GM18498 (cell line): ENCODE results near the gene SBF2.

Experiments
- ATAC-seq: cut with Tn5 transposase; IDR thresholded peaks from one replicate; pipeline ENCODE4 v1.9.1; 2021; ENCODE audit warnings: mild to moderate bottlenecking, moderate library complexity; ENCODE audit not compliant: unreplicated experiment

The SBF2 gene

DNA sequence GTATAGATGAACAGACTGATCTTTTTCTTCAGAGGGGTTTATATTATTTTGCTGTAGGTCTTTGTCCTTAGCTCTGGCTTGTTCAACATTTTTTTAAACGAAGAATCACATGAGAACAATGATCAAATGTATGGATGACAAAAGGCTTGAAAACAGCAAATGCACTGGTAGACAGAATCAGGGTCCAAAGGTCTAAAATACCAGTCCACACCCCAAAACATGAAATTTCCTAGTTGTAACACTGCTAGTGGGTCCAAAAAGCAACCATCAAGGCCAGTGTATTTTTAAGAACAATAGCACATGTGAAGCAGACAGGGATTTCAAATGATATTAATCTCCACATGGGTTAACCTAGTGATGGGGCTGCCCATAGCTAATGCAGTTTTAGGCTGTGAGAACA, 468.1 kb downstream of the SBF2 start:
- ATAC-seq = no peak

DNA sequence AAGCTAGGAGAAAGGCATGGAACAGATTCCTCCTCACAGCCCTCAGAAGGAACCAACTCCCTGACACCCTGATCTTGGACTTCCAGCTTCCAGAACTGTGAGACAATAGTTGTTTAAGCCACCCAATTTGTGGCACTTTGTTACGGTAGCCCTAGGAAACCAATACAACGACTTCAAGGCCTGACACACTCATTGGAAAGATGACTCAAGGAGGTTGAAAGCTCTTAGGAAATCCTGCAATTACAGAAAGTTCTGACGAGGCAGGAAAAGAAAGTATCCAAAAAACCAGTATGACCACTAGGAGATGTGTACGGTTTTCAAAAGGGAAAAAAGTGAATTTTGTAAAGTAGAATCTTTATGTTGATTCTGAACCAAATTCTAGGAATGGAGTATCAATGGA, 468.7 kb downstream of the SBF2 start:
- no peak for ATAC-seq

DNA sequence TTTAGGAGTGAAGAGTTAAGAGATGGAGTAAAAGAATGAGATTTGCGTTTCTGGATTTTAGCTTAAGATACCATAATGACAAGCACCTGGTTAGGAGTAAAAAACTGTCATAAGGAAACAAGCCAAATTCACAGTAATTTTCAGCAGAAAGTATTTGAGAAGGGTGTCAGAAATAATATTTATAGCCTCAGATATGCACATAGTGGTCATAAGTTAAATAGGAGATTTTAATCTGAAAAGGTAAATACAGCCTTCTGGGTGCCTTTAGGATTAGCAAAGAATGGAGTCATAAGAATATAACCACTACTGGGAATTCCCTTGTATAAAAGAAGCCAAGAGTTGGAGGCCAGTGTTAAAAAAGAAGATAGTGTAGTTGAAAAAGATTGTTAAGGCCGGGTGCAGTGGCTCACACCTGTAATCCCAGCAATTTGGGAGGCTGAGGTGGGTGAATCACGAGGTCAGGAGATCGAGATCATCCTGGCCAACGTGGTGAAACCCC, 470.1 kb downstream of the SBF2 start:
- ATAC-seq = no peak

DNA sequence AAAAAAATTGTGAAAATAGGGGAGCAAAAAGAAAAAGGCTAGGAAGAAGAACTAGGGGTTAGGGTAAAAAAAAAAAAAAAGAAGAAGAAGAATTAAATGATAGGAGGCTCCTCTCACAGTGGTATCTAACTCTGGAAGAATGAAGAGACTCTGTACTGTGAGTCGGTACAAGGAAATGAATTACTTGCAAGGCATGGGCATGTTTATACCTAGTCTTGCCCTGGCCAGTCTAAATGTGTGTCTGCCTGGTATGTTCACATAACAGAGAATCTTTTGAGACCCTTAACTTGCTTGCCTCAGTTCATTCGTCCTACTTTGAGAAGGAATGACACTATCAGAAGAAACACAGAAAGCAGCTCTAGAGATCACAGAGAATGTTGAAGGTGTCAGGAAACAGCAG, 470.6 kb downstream of the SBF2 start:
- no peak for ATAC-seq

DNA sequence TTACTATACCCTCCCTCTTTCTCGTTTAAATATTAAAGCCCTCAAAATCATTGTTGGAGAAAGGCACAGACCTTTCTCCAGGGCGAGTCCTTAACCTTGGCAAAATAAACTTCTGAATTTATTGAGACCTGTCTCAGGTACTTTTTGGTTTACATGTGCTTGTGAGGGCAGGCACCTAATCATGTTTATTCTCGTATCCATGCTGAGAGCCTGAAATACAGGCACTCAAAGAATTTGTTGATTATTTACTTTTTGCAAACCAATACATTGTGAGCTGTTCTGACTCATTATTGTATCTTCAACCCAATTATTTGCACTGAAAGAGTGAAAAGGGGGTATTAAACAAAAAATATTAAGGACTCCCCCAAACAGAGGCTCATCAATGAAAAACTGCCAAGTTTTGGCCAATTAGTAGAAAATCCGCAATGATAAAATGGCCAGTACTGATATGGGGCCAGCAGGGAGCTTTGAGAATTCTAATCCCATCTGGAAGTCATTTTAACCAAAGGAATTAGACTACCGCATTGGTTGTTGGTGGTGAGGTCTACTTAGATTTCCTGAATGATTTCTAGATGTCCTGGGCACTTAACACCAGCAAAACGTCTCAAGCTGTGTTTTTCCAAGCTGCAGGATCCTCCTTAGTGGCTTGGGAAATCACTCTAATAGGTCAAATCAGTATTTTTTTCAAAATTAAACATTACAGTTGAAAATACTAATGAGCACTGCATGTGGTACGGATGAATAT, 472.8 kb downstream of the SBF2 start:
- ATAC-seq = no peak

DNA sequence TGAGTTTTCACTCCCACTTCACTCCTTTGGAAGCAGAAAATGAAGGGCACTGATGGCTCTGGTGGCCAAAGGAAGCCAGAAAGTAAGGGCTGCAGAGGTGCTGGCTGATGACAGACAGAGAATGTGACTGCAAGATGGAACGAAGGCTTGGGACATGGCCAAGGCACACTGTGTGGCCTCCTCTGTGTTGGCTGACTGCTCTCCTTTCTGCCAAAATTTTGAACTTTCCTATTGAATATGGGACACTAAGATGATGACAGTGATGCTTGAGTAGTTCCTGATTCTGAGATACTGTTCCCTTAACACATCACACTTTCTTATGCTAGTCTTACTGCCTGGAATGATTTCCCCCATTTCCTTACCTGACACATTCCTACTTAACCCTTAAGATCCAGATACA, 473.8 kb downstream of the SBF2 start:
- no peak for ATAC-seq

DNA sequence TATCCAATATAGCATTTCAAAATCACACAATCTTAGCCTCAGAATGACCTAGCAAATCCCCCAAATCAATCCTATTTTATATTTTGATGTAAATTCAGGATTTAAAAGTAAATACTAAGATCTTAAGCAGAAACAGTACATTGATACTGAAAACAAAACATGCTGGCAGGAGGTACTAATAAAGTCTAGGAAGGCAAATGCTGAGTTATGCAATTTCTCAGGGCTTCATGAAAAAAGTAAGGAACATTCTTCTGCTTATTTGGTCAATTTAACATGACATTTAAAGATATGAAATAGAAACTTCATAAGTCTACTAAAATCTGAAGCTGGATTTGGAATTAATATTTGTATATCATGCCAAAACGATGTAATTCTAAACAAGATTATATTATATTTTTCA, 476.8 kb downstream of the SBF2 start:
- ATAC-seq = no peak

DNA sequence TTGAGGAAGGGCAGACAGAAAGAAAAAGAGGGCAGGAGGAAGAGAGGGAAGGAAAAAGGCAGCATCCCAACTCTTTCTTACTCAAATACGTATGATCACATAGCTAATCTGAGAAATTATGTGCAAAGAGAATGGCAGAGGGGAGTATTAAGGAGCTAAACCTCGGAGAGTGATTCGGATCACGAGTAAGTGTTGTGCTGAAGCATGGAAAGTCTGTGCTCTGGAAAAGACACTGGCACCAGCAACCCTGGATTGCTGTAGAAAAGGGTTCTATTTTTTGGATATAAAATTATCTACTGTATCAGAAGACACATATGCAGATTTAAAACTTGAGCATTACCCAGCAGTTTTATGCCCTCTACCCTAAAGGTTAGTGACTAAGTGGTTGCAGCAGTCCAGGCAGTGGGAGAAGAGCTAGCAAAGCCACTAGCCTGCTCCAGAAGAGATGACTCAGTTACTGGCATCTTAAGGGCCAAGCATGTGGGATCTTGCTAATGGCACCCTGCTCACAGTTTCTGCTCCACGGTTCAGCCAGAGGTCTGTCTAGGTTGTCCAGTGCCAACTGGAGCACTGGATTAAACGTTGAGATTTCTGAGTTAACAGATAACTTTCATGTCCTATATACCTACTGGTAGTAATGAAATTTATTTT, 478.4 kb downstream of the SBF2 start:
- no peak for ATAC-seq

DNA sequence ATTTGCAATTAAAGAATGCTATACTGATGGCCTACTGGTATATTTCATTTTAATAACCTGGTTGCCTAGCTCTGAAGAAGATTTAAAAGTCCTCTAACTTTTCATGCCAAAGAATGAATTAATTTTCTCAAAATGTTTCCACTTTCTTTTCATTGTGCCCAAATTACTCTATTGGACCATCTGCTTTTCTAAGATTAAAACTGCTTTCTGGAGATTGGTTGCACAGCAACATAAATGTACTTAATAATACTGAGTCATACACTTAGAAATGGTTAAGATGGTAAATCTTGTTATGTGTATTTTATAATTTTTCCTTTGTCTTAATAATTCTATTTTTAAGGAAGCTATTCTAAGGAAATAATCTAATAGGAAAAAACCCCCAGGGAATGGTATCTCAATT, 479.9 kb downstream of the SBF2 start:
- ATAC-seq = no peak

DNA sequence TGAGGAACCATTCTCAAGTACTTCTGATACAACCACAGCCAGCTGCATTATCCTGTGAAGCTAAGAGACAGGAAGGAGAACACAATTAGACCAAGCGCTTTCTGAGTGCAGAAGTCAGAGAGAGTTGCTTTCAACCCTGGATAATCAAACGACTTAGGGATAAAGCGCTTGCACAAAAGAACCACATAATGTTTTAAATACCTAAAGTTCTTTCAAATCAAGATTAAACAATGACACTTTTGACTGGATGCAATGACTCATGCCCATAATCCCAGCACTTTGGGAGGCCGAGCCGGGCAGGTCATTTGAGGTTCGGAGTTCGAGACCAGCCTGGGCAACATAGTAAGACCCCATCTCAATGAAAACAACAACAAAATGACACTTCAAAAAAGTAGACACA, 485.1 kb downstream of the SBF2 start:
- no peak for ATAC-seq

DNA sequence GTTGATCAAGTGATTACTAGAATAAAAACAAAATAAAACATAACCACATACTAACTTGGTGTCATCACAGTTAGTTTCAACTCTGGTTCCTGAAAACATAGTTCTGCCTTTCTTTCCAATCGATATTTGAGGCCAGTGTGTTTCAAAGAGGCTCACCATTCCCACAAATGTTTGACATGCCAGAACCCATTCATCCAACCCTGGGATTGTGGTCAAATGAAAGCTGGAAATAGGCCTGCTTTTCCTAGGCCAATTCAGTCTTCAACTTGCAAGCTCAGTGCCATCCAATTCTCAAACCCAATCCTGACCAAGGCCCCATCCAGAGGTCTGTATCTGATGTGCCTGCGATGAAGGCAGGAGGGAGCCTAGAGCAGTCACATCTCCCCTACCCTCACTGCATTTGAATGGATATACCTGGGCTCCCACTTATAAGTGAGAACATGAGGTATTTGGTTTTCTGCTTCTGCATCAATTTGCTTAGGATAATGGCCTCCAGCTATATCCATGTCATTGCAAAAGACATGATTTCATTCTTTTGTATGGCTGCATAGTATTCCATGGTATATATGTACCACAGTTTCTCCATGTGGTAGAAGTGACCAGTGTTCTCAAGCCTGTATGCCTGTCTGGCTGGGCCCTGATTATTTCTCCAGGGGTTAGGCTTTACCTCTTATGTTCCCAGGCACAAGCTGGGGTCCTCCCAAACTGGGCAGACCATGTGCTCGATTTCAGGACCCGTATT, 486.9 kb downstream of the SBF2 start:
- ATAC-seq = no peak

DNA sequence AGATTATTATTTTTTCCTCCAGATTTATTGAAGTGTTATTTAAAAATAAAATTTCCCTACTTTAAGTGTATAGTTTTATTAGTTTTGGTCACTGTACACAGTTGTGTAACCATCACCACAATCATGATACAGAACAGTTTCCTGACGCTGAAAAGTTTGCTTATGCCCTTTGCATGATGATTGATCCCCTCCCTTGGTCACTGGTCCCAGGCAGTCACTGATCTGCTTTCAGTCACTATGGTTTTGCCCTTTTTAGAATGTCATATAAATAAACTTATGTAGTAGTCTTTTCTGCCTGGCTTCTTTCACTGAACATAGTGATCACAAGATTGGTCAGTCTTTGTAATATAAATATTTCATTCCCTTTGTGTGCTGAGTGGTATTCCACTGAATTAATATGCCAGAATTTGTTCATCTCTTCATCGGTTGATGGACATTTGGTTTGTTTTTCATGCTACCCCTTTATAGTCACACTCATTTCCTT, 489.6 kb downstream of the SBF2 start:
- no peak for ATAC-seq

DNA sequence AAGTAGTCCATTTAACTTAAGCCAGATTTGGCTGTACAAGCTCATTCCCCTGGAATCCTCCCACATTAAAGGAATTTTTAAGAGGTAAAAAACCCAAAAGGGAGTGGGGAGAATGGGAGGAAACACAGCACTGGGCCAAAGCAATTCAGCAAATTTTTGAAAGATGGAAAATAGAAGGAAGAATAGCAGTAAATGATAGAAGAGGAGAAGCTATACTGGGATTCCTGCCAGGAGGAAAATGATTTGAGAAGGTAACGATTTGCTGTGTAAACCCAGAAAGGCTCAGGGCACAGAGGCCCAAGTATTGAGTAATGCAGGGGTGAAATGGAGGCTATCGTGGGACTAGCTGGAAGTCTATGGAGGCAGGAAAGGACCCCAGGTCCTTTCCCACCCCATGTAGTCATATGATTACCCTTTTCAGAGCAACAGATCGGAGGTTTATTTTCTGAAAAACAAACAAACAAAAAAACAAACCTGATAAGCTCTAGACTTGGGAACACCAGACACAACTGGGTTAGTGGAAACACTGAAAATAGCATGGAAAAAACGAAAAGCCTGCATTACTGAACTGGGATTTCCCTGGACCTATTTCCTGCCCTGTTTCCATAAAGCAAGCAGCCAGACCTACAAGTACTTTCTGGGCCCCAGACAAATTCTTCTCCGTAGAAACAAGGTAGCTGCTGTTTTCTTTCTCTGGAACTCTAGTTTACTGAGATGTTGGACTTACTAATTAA, 490.2 kb downstream of the SBF2 start:
- ATAC-seq = no peak

DNA sequence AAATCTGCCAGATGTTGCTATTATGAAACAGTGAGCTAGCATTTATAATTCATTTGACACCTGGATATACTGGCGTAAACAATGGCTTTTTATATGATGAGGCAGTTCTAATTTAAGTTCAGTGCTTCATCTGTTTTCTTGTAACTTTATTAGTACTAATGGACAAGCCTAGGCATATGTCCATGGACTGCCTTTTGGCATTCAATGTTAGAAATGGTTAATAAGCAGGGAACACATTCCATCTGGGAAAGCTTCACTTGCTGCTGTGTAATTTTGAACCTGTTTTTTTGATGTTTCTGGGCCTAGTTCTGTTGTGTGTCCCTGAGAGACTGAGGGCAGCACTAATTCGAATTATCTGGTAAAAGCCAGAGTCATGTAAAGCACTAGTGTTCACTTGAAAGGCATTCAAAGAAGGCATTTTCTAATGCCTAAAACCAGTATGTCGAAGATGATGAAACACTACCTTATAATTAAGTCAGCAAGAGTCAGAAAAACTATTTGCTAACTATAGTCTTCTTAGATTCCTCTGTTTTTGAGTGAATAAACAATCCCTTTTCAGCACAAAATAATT, 491.6 kb downstream of the SBF2 start:
- ATAC-seq = no peak

DNA sequence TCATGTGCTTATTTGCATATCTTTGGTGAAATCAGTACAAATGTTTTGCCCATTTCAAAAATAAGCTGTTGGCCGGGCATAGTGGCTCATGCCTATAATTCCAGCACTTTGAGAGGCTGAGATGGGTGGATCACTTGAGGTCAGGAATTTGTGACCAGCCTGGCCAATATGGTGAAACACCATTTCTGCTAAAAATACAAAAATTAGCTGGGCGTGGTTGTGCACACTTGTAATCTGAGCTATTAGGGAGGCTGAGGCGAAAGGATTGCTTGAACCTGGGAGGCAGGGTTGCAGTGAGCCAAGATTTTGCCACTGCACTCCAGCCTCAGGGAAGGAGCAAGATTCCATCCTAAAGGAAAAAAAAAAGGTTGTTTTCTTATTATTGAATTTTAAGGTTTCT, 494.1 kb downstream of the SBF2 start:
- ATAC-seq = no peak

DNA sequence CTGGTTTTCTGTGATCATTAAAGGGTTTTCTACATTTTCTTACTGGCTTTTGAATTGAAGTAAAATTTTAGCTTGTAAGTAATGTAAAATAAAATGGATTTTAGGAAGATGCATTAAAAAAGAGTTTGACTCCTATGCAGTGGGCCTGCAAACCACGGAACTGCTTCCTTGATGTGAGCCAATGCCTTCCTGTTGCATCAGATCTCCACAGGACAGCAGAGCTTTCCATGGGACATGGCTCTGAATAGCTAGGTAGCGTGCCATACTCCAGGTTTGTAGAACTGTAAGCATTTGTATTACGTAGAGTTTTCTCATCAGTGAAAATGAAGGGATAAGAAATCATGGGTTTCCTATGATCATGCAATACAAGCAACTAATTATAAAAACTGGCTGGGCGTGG, 496.7 kb downstream of the SBF2 start:
- no peak for ATAC-seq

DNA sequence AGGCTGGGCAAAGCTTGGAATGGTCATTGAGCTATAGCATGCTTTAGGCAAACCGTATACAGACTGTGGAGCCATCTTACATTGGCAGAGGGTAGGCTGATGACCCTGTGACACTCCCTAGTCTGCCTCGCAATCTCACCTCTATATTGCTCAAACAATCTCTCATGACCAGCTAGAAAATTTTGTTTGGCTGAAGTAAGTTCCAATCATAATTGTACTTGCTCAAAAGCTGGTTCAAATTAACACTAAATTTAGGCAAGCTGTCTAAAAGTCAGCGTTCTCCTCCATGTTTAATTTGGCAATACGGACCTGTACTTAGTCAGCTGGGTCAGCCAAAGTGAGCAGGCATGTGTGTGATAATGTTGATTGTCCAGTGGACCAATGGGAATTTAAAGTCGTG, 497.2 kb downstream of the SBF2 start:
- ATAC-seq = no peak

DNA sequence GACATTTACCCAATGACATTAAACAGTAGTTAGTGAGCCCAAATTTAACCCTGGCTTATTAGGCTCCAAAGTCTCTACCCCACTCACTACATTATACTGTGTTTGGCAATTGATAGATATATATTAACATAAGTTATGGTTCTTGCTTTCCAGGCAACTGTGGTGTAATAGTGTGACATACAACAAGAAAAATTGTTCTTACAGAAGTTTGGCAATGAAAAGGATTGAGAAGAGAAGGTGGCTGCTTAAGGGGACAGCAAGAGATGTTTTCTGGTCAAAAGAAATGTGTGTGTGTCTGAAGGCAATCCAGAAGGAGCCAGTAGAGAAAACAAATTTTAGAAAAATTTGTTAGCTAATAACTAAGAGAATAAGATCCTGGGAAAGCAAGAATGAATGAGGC, 497.8 kb downstream of the SBF2 start:
- ATAC-seq = no peak

DNA sequence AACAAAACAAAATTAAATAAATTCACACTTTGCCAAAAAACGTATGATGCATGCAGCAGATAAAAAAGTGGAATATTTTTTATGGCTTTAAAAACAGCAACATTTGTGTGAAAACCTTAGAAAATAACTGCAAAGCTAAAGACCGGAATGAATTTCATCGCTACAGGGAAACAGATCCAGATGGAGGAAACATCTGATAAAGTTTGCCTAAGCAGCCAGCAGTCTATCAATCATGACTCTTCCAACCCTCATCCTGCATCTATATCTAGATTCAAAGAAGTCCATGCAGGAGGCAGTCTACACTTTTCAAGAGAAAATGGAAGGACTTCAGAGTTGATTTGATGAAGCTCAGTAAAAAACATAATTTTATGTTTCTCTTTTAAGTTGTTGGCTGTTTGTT, 503.3 kb downstream of the SBF2 start:
- ATAC-seq = no peak

DNA sequence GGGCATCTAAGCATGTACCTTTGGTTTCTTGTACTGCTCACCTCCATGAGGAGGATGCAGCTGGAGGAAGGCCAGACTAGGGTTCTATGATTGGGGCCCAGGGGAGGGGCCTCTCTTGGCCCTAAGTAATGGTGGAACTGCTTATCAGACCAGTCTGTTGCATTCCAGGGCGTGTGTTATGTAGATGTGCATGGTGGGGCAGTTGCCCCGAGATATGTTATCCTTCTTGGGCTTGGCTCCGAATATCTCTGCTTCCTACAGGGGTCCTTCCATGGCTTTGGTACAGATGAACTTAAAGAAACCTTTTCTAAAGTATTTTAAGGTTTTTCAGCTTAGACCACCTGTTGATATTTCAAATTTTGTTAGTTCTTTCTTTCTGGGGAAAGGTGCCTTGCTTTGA, 504.1 kb downstream of the SBF2 start:
- ATAC-seq = no peak

DNA sequence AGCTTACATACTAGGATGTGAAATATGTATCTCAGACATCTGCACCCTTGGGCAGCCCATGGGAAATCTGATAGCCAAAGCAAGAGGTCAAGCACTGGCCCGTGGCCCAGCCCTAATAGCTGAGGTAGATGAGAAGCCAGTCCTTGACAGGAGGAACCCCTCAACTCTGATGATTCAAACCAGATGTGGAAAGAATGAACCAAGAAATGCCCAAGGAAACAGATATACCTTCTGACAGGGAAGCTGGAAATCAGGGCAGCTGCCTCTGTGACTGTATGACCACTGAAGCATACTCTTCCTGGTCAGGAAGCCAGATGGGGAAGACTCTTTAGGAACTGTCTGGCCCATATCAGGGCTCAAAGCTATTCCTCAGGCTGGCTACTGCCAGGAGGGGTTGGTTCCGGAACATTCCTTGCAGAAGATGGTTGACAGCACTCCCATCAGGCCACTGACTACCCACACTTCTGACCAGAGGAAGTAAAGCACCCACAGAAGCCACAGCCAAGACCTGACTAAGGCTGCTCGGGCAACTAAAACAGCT, 506.0 kb downstream of the SBF2 start:
- no peak for ATAC-seq
